Tibial artery (tissue), 4 donors: ENCODE results near the gene OR2F2.

Experiments used
- DNase-seq, 2 donors: peaks; one replicate each; pipeline ENCODE4 v3.0.0-alpha.2; 2019
- H3K27ac ChIP-seq, 2 donors: fragments of 200-600 bp; sonication (generic) in 1 of 2; 1 replicate in 1 of 2; 2 replicates in 1 of 2; pipeline ENCODE4 v1.5.1; 2018 to 2019; ENCODE audit warnings: mild to moderate bottlenecking in 1 of 2
- H3K27me3 ChIP-seq, 2 donors: fragments of 200-600 bp; sonication (generic) in 1 of 2; one replicate each; pipeline versions ENCODE4 v1.5.1 to v1.6.0; 2016 to 2019
- H3K36me3 ChIP-seq, 3 donors: fragments of 200-600 bp; sonication (generic) in 2 of 3; one replicate each; pipeline ENCODE4 v1.5.1; 2016 to 2019; ENCODE audit warnings: mild to moderate bottlenecking in 2 of 3
- H3K4me1 ChIP-seq, 4 donors: fragments of 200-600 bp; sonication (generic) in 2 of 4; 1 replicate in 3 of 4; 2 replicates in 1 of 4; pipeline ENCODE4 v1.5.1; 2016 to 2019
- H3K4me3 ChIP-seq, 2 donors: fragments of 200-600 bp; sonication (generic) in 1 of 2; 1 replicate in 1 of 2; 2 replicates in 1 of 2; pipeline ENCODE4 v1.5.1; 2018 to 2019; ENCODE audit warnings: mild to moderate bottlenecking in 2 of 2
- H3K9me3 ChIP-seq, 3 donors: fragments of 200-600 bp; sonication (generic) in 1 of 3; one replicate each; pipeline ENCODE4 v1.5.1; 2016 to 2019
- CTCF ChIP-seq, 2 experiments: fragments of 200-600 bp in 1 of 2; fragments of 450-650 bp in 1 of 2; IDR thresholded peaks; one replicate each; pipeline ENCODE4 v1.5.1; 2017 to 2019; ENCODE audit warnings: antibody characterized with exemption in 2 of 2, mild to moderate bottlenecking in 1 of 2, moderate library complexity in 1 of 2
- intact Hi-C: fragments of 100-400 bp; cut with DNase I; formaldehyde crosslinking; loops from one replicate; pipeline ENCODE4 v1.15.0; 2023; ENCODE audit warnings: low total_unique reads

OR2F2 gene

GRCh38 chr7:143934526-143935325, at the start of gene OR2F2:
OR2F2 (plus strand) TSS chr7:143935233; CDS start chr7:143935233, 0 bp downstream.
- H3K36me3 ChIP-seq: no peaks in the 10 kb centered on the region
- peaks cover 0 to 20% (median 3%) of the 10 kb centered on the region in 4 donors for H3K4me1 ChIP-seq
- no peaks in the 10 kb centered on the region for H3K9me3 ChIP-seq
- H3K4me3 ChIP-seq: no peak within 1 kb of the TSS
- no peaks in the 10 kb centered on the region for H3K27me3 ChIP-seq
- H3K27ac ChIP-seq: no peak within 1 kb of the TSS
- no peak for TF ChIP-seq CTCF (IDR thresholded peaks at IDR 0.05)
- intact Hi-C loops: no loop called here
- no peak for DNase-seq

GRCh38 chr7:143885951-143886350, 49.1 kb upstream of the OR2F2 start:
- H3K4me3 ChIP-seq: no peak overlapping the region
- intact Hi-C loops: no loop called here
- no peak for TF ChIP-seq CTCF (IDR thresholded peaks at IDR 0.05)
- H3K36me3 ChIP-seq: peaks cover 0 to 10% (median 0%) of the 10 kb centered on the region in 3 donors
- no peaks in the 10 kb centered on the region for H3K27me3 ChIP-seq
- DNase-seq: no peak
- peak overlapping the region in 1 of 2 donors; percentile 18 for H3K27ac ChIP-seq
- H3K4me1 ChIP-seq: peaks cover 0 to 42% (median 21%) of the 10 kb centered on the region in 4 donors
- H3K9me3 ChIP-seq: peaks cover 0 to 9% (median 0%) of the 10 kb centered on the region in 3 donors

GRCh38 chr7:143886826-143887477, 48.1 kb upstream of the OR2F2 start:
- TF ChIP-seq CTCF (IDR thresholded peaks at IDR 0.05): no peak
- H3K9me3 ChIP-seq: peaks cover 0 to 16% (median 0%) of the 10 kb centered on the region in 3 donors
- no peaks in the 10 kb centered on the region for H3K27me3 ChIP-seq
- no peak overlapping the region for H3K27ac ChIP-seq
- no peak overlapping the region for H3K4me3 ChIP-seq
- intact Hi-C loops: no loop called here
- H3K36me3 ChIP-seq: peaks cover 0 to 10% (median 0%) of the 10 kb centered on the region in 3 donors
- peaks cover 0 to 32% (median 14%) of the 10 kb centered on the region in 4 donors for H3K4me1 ChIP-seq
- DNase-seq: no peak

- Histone ChIP-seq H3K36me3 (peaks cover 0 to 10% (median 0%) of the 10 kb centered on the region in 3 donors), H3K27ac (no peak overlapping the region), H3K9me3 (peaks cover 0 to 24% (median 0%) of the 10 kb centered on the region in 3 donors), H3K4me3 (no peak overlapping the region), H3K27me3 (no peaks in the 10 kb centered on the region), H3K4me1 (peaks cover 0 to 27% (median 14%) of the 10 kb centered on the region in 4 donors)
- intact Hi-C loops: no loop called here
- no peak for TF ChIP-seq CTCF (IDR thresholded peaks at IDR 0.05)
- DNase-seq: no peak
Observed at GRCh38 chr7:143889068-143889467, 46.0 kb upstream of the OR2F2 start.

- Histone ChIP-seq H3K36me3 (peaks cover 0 to 10% (median 0%) of the 10 kb centered on the region in 3 donors), H3K27me3 (no peaks in the 10 kb centered on the region), H3K4me3 (no peak overlapping the region), H3K4me1 (peaks cover 0 to 14% (median 3%) of the 10 kb centered on the region in 4 donors), H3K27ac (no peak overlapping the region), H3K9me3 (peaks cover 0 to 24% (median 0%) of the 10 kb centered on the region in 3 donors)
- no peak for TF ChIP-seq CTCF (IDR thresholded peaks at IDR 0.05)
- DNase-seq: no peak
- intact Hi-C loops: no loop called here
Observed at GRCh38 chr7:143890558-143890957, 44.5 kb upstream of the OR2F2 start.
